ENCODE results near the gene PRPS1L1.

DNA sequence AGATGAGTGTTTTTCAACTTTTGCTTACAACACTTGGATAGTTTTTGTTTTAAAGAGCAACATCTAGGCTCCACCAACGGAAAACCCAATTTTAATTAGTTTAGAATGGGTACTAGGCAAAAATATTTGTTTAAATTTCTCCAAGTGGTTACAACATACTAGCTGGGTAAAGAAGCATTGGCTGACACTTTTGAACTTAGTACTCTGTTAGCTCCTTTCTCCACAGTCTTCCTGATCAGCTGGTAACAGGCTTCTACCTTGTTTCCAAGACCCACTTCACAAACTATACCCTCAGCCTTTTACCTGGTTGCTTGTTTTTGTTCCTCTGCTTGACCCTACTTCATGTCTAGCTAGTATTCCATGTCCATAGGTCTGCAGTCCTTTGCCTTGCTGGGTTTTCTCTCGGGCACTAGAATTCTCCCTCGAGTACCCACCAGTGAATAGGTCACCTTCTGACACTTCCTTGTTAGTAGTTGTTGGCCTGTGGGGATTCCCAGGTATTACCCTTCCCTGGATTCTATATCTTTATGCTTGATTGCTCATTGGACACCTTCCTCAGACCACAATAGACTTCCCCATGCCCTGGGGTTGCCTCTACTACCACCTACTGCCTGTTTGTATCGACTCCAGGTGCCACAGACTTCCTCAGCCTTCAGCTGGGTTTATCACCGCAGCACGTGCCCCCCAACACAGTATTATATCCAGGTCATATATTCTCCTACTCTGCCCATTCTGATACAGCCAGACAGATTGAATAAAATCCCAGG, 42.0 kb downstream of the PRPS1L1 start:
- no peak for TF ChIP-seq EZH2 (IDR thresholded peaks at IDR 0.05; ENCODE audit: insufficient read depth, poor library complexity, severe bottlenecking)
- TF ChIP-seq EZH2phosphoT487 (IDR thresholded peaks at IDR 0.05; ENCODE audit: insufficient read depth, low read depth) = no peak

Data from GM23248 (cell line).